22Rv1 (cell line): ENCODE data around the gene ARPC5L.

Experiments used
- ZFX ChIP-seq: fragments of 450-650 bp; IDR thresholded peaks from 2 replicates; pipeline ENCODE4 v1.6.1; 2017; ENCODE audit warnings: antibody characterized with exemption, borderline replicate concordance
- TF ChIP-seq, protein P1 (sequence below): fragments of 450-650 bp; IDR thresholded peaks from 2 replicates; pipeline ENCODE4 v1.5.1; 2017; ENCODE audit warnings: mild to moderate bottlenecking

DNA sequence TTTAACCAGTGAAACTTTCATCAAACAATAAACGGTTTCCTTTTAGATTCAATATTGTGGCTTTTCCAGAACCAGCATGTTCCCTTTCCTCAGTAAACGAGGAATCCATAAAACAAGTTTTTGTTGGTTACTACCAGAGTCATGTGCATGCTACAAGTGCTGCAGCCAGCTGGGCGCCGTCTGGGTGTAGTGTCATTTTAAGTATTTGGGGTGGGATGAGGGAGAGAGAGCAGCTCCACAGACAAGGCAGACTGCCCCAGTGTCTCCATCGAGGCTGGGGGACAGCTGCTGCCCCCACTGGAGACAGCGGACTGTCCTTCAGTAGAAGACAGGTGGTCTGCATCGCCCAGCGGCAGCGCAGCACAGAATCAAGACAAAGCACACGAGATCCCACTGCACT is 17.3 kb downstream of the ARPC5L start:
- TF ChIP-seq, protein P1, sequence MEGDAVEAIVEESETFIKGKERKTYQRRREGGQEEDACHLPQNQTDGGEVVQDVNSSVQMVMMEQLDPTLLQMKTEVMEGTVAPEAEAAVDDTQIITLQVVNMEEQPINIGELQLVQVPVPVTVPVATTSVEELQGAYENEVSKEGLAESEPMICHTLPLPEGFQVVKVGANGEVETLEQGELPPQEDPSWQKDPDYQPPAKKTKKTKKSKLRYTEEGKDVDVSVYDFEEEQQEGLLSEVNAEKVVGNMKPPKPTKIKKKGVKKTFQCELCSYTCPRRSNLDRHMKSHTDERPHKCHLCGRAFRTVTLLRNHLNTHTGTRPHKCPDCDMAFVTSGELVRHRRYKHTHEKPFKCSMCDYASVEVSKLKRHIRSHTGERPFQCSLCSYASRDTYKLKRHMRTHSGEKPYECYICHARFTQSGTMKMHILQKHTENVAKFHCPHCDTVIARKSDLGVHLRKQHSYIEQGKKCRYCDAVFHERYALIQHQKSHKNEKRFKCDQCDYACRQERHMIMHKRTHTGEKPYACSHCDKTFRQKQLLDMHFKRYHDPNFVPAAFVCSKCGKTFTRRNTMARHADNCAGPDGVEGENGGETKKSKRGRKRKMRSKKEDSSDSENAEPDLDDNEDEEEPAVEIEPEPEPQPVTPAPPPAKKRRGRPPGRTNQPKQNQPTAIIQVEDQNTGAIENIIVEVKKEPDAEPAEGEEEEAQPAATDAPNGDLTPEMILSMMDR, result no peak
- TF ChIP-seq ZFX, result no peak
